DMS114 treated with DMSO at 0.1 percent for 48 hours (cell line): ENCODE measurements around the gene SH3BP2.

Experiments used
- DNase-seq: peaks from one replicate; lab custom pipeline; 2025; ENCODE audit not compliant: unreplicated experiment; lab: John Stamatoyannopoulos, UW

SH3BP2 gene

DNA sequence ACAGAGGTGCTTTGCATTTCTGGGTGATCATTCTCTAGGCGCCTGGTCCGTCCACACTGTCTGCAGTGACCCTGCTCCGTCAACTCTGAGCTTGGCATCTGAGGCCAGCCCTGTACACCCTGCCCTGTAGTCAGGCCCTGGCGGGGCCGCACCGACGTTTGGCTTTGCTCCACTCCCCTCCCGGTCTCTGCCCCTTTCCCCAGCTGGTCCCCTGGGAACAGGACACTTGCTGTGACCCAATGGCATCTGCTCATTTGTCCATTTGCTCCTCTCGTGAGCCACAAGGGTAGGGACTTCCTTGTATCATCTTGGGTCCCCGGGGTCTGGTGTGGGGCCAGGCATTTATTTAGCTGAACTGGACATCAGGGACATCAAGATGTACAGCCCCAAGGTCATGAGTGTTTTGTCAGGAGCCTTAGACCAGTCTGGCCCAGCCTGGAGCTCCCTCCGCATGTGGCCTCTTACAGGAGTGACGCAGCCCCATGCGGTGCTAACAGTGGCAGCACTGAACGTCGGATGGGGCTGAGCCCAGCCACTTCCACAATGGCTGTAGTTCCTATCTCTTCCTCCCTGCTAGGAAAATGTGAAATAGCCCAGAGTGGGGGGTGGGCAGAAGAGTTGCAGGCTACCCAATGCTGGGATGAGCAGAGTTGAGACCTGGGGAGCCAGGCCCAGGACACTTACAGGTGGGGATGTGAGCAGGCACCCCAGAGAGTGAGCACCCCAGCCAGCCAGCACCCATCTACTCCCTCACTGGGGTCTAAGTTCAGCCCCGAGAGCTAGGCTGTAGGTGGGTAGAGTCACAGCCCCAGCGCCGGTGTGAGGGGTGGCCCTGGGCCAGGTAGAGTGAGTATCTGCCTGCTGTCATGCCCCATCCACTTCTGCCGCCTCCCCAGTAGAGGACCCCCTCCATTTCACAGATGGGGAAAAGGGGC, 2.0 kb upstream of the SH3BP2 start:
- DNase-seq, result no peak

DNA sequence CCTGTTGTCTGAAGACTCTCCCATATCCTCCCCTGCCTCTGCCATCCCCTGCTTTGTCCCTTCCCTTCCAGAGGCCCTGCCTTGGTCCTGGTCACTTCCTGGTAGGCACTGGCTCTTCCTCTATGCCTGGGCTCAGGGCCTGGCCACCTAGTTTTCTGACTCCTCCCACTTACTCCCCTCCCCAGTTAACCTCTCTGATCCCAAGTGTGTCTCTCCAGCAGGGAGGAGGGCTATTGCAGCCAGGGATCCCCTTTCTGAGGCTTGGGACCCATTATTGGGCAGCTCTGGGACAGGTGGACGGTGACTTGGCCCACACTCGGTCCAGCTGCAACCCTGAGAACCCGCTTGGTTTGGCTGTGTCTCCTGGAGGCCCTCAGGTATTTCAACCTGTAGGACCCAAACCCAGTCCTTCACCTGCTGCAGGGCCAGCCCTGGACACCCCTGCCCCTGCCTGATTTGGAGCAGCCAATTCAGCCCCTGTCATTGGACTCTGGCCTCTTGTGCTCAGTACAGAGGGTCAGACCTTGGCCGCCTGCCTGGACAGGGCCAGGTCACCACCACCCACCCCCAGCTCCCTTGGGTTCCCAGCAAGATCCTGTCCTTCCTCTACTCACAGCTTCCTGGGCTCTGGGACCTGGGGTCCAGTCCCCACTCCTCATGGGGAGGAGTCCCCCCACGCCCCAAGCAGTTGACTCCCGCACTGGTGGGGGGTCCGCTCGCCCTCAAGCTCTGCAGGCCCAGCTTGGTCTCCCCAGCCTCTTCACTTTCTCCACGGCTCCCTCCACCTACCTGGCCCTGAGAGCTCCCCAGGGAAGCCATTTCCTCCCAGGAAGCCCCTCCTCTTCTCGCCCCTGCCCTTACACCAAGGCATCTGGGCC, 1.1 kb upstream of the SH3BP2 start:
- no peak for DNase-seq

DNA sequence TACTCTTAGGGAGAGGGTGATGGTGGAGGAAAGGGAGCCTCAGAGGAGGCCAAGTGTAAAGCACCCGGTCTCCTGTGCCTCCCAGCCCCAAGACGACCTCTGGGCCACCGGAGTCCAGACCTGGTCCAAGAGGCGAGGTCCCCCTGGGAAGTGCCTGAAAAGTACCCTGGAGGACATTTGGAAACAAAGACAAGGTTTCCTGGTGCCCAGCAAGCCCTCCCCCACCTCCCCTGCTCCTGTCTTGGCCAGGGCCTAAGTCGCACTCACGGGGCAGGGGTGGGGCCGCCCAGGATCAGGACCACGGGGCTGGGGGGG, 532 bp upstream of the SH3BP2 start:
- DNase-seq, result no peak

DNA sequence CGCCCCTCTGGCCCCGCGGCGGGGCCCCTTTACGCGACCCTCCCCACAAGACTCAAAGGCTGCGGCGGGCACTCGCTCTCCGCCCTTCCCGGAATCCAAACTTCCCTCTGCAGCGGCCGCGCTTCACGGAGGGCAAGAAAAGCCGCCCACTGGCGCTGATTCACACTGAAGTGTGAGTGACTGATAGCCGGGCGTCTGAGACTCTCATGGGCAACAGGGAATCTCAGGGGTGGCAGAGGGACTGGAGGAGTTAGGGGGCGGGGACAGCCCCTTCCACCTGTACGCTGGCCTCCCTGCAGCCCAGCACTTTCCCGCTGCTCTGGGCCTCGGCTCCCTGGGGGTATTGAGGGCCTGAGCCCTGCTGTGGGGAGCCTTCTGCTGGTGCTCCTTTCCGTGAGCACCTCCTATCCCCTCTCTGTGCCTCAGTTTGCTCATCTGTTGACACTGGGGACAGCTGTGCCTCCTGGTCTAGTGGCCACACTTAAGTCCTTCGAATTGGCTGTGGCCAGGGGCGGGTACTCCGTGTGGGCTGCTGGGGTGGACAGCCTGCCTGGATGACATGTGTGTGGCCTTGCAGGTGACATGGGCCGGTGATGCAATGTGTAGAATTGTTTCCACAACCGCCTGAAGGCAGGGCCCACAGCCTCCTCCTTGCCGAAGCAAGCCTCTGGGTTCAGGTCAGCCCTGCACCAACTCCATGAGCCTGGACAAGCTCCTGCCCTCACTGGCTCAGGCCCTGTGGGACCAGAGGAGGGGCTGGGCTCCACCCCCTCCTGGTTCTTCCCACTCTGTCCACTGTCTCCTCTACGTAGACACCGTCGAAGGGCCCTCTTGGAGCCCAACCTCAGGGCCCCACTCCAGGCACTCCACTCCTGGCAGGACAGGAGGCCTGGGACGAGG, 951 bp downstream of the SH3BP2 start:
- DNase-seq, result no peak

DNA sequence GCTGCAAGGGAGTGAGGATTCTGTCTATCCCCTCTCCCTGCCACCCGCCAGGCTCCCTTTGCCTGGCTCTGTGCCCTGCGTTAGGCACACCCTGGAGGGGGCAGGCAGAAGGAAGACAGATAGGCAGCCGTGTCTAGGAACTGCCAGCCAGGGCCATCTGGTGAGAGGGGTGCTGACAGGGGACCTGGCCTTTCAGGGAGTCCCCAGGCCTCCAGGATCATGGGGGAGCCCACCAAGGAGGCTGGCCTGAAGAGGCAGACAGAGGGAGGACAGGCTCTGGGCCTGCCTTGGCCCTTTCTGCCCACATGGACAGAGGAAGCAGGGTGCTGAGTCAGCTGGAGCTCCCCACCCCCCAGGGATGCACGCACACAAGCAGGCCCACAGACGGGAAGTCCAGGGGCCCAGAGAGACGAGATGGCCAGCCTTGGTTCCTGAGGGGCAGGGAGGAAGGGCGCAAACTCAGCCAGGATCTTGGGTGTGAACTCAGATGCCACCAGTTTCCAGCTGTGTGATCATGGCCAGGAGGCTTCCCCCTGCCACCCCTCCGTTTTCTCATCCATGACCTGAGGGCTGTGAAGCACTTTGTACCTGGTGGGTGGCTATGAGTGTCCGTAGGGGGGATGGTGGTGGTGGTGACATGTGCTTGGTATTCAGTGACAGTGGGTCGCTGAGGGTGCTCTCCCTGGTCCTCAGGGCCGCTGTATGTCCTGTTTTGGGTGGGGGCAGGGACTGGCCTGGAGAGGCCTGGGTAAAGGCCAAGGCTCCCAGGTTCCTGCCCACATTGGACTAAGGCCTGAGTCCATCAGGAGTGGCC, 1.8 kb downstream of the SH3BP2 start:
- no peak for DNase-seq

DNA sequence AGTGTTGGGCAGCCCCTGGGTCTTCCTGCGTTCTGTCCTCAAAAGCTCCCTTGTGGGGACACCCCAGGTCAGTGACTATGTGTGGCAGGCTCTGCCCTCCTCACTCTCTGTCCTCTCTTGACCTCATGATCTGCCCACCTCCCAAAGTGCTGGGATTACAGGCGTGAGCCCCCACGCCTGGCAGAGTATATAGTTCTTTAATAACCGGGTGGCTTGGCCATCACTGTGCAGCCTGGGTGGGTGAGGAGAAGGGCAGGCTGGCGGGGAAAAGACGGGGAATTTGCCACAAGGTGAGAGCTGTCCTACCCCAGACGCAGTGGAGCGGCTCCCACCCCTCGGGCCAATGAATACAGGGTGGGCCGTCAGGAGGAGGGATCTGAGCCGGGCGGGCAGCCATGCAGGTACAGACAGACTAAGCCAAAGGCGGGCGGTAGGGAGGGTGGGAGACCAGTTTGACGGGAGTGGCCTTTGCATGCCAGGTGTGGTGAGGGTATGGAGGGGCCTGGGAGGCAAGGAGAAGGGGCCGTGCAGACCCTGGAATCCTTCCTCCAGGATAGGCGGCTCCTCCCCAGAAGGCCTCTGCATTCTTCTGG, 2.5 kb downstream of the SH3BP2 start:
- no peak for DNase-seq

- no peak for DNase-seq
These were observed 3.3 kb downstream of the SH3BP2 start for GRCh38 chr4:2795893-2796848.

DNA sequence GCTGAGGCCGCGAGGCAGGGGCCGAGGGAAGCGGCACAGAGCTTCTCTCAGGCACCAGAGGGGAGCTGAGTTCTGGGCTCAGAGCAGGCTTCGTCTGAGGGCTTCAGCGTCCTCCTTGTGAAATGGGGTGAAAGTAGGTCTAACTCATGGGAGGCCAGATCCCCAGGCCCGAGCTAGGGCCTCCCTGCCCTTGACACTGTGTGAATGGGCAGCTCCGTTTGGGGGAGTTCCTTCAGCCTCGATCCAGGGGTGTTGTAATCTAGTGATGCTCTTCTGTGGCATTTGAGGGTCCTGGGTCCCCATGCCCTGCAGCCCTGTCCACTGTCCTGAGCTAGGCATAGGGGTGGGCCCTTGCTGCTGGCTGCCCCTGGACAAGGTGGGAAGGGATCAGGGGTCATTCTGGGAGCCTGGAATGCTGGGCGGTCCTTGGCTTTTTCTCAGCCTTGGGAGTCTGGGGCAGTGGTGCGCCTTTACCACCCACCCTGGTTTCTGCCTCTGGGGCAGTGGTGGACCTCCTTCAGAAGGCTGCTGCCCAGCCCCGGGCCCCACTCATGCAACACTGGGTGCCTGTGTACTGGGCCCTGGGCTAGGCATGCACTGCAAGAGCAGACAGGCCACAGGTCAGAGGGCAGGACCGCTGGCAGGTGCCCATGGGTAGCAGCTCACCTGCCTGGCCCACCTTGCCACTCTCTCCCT, 4.1 kb downstream of the SH3BP2 start:
- DNase-seq, result no peak

DNA sequence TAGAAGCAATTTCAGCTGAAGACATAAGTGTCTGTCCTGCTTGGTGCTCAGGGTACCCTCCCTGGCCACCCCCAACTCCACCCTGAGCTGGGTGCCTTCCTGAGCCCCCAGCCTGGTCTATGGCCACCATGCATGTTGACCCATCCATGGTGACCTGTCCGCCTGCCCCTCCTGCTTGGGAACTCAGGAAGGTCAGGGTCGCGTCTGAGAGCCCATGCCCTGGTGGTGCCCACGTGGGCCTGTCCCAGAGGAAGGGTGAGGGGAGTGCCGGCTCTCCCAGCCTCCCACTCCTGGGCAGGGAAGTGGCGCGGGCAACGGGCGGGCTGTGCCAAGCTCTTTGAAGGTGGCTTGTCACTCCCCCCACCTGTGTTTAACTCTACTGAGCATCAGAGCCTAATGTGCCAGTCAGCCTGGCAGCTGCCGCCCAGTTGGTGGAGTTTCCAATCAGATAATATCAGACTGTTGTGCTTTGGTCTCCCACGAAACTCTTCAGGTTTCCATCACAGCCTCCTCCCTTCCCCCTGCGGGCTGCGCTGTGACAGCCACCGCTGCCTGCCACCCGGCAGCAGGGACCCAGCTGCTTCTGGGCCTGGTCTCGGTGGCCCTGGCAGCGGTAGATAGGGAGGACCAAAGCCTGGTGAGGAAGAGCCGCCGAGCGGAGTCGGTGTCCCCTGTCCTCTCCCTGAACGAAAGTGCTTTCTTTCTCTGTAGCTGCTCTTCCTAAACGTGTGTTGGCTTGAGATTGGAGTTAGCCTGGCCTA, 4.8 kb downstream of the SH3BP2 start:
- DNase-seq, result no peak

- no peak for DNase-seq
These were observed 5.7 kb downstream of the SH3BP2 start for GRCh38 chr4:2798399-2799223.

DNA sequence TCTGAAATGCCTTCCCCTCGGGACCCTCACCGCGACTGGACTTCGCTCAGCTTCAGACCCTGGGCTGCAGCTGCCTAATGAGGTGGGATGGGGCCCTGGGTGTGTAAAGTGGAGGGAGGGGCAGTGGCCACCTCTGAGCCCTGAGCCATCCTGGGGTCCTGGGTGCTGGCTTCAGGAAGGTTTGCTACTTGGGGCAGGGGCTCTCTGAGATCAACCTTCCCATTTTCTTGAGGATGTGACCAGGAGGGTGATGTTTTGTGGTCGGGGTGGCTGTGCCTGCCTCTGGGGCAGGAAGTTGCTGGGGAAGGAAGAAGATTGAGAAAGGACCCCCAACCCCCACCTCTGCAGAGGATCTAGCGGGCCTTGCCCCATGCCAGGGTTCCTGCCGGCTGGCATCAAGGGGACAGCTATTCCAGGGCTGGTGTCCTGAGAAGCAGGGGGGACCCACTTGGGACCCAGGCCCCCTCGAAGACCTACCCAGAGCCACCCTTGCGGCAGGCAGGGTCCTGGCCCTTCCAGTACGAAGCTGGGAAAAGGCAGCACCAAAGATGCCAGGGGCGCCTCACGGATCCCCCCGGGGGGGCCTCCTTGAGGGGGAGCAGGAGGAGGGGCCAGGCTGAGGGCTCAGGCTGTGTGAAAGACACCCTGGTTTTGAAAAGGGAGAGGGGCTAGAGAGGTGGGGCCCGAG, 6.5 kb downstream of the SH3BP2 start:
- DNase-seq, result no peak

DNA sequence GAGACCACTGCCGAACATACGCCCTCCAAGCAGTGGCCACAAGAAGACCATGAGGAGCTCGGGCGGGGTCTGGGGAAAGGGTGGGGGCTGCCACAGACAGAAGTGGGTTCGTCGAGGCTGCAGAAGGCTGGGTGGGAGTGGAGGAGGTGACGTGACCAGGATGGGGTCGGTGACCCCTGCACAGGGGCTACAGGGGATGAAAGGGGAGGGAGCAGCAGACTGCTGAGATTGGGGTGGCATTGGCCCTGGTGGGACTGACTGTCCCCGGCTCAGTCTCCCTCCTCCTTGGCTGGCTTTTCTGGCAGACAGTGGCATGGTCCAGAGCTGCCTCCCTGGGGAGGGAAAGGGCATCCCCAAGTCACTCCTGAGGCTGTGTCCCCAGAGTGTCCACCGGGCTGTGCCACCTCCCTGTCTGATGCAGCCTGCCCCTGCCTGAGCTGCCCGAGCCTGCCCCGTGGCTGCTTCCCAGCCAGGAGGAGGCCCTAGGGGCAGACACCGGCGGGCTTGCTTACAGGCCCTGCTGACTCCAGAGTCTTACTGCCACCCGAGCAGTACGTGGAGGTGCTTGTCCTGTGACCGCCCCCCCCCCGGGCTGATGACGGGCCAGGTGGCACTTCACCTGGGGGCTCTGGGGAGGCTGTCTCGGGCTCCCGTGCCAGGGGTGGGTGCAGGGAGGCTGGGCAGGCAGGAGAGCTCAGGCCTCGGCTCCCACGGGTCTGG, 7.2 kb downstream of the SH3BP2 start:
- no peak for DNase-seq

DNA sequence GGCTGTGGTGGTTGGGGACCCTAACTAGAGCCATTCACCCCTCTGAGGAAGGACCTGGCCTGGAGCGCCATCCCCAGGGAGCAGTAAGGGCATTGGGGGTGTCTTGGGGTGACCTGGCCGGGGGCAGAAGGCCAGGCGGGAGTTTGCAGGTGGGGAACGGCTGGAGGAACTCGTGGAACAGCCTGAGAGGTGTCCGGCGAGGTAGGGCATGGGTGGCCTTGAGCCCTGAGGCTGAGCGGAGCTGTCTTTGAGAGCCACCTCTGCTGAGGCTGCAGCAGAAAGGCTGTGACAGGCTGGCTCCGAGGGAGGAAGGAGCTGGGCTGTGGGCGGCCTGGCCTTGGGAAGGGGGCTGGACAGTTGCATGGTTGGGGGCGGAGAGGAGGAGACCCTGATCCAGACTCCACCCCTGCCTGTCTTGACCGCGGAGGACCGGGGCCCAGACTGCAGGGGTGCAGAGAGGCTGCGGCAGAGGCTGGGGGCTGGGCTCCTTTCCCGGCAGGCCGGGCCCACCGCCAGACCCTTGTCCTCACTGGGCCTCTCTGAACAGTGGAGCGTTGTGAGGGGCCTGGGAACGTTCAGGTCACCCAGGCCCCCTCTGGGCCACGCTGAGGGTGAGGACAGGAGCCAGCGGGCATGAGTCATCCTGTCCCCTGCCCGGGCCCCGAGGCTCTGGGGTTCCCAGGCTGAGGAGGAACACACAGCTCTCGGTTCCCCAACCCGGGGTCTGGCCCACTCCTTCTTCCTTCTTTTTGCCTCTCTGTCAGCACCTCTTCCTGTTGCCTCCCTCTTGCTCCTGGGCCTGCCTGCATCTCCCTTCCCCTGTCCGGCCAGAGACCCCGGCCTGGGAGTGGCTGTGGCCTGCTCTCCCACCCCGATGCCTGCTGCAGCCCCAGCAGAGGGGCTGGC, 8.1 kb downstream of the SH3BP2 start:
- DNase-seq, result no peak
